Right atrium auricular region (tissue), 2 donors: ENCODE data around the gene HIC2. TPM values are rescaled to one million over a fixed set of nuclear protein-coding genes. Genes with fewer than 3 reads are reported as not detected.
A peak's percentile ranks its signal among the peaks of the same experiment; 100 is the strongest.

Experiments
- DNase-seq: peaks from one replicate; pipeline ENCODE4 v3.0.0-alpha.2; 2019; ENCODE audit warnings: low spot score
- H3K27ac ChIP-seq, 2 donors: fragments of 200-600 bp; sonication (generic); 1 replicate in 1 of 2; 2 replicates in 1 of 2; pipeline ENCODE4 v1.5.1; 2016 to 2019
- H3K27me3 ChIP-seq, 2 donors: fragments of 200-600 bp; sonication (generic); one replicate each; pipeline versions ENCODE4 v1.5.1 to v1.6.0; 2017 to 2019
- H3K36me3 ChIP-seq: fragments of 200-600 bp; sonication (generic); one replicate; pipeline ENCODE4 v1.5.1; 2016
- H3K4me1 ChIP-seq, 2 donors: fragments of 200-600 bp; sonication (generic); one replicate each; pipeline versions ENCODE4 v1.5.1 to v1.6.0; 2017 to 2019
- H3K4me3 ChIP-seq, 2 donors: fragments of 200-600 bp; sonication (generic); 1 replicate in 1 of 2; 2 replicates in 1 of 2; pipeline ENCODE4 v1.5.1; 2017 to 2019; ENCODE audit warnings: mild to moderate bottlenecking in 1 of 2, moderate library complexity in 1 of 2
- H3K9me3 ChIP-seq, 2 donors: fragments of 200-600 bp; sonication (generic); one replicate each; pipeline ENCODE4 v1.5.1; 2019
- CTCF ChIP-seq, 2 donors: fragments of 200-600 bp; sonication (generic); IDR thresholded peaks; one replicate each; pipeline ENCODE4 v1.5.1; 2019; ENCODE audit warnings: antibody characterized with exemption in 2 of 2
- total RNA-seq, 2 donors: library from RNA; depleted of rRNA; stranded (reverse); fragments of >200 nt; gene quantifications; one replicate each; pipeline ENCODE4 v1.1.0, GENCODE V29; 2016

HIC2 gene
- total RNA-seq, 2 donors from 2014 or later: 1.8 to 3.3 TPM

- H3K36me3 ChIP-seq: peaks cover 22% of the 10 kb centered on the region
- H3K27ac ChIP-seq: no peak overlapping the region
- no peaks in the 10 kb centered on the region for H3K27me3 ChIP-seq
- H3K4me1 ChIP-seq: peaks cover 0 to 6% of the 10 kb centered on the region in 2 donors
- peak; percentile 46 for DNase-seq
- H3K9me3 ChIP-seq: no peaks in the 10 kb centered on the region
- no peak for TF ChIP-seq CTCF (IDR thresholded peaks at IDR 0.05)
- no peak overlapping the region for H3K4me3 ChIP-seq
Observed at GRCh38 chr22:21443057-21443734, 26.0 kb downstream of the HIC2 start.

GRCh38 chr22:21443735-21444421 lies 26.7 kb downstream of the HIC2 start:
- H3K27me3 ChIP-seq: no peaks in the 10 kb centered on the region
- peak; percentile 42 for DNase-seq
- no peak overlapping the region for H3K27ac ChIP-seq
- TF ChIP-seq CTCF (IDR thresholded peaks at IDR 0.05): no peak
- peaks cover 22% of the 10 kb centered on the region for H3K36me3 ChIP-seq
- H3K9me3 ChIP-seq: no peaks in the 10 kb centered on the region
- H3K4me3 ChIP-seq: no peak overlapping the region
- peaks cover 0 to 6% of the 10 kb centered on the region in 2 donors for H3K4me1 ChIP-seq

- no peaks in the 10 kb centered on the region for H3K27me3 ChIP-seq
- TF ChIP-seq CTCF (IDR thresholded peaks at IDR 0.05): no peak
- no peak overlapping the region for H3K27ac ChIP-seq
- peak; percentile 43 for DNase-seq
- H3K36me3 ChIP-seq: peaks cover 22% of the 10 kb centered on the region
- no peaks in the 10 kb centered on the region for H3K9me3 ChIP-seq
- H3K4me3 ChIP-seq: no peak overlapping the region
- peaks cover 0 to 6% of the 10 kb centered on the region in 2 donors for H3K4me1 ChIP-seq
Observed at GRCh38 chr22:21444701-21445436, 27.7 kb downstream of the HIC2 start.

DNA sequence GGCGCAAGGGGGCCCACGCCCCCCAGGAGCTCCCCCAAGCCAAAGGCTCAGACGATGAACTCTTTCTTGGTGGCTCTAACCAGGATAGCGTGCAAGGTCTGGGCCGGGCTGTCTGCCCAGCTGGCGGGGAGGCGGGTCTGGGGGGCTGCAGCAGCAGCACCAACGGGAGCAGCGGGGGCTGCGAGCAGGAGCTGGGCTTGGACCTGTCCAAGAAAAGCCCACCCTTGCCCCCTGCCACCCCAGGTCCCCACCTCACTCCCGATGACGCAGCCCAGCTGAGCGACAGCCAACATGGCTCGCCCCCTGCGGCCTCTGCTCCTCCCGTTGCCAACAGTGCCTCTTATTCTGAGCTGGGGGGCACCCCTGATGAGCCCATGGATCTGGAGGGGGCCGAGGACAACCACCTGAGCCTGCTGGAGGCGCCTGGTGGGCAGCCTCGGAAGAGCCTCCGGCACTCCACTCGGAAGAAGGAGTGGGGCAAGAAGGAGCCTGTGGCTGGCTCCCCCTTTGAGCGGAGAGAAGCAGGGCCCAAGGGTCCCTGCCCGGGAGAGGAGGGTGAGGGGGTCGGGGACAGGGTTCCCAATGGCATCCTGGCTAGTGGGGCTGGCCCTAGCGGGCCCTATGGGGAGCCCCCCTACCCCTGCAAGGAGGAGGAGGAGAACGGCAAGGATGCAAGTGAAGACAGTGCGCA lies 28.4 kb downstream of the HIC2 start:
- Histone ChIP-seq H3K27me3 (no peaks in the 10 kb centered on the region), H3K4me3 (no peak overlapping the region), H3K4me1 (peaks cover 0 to 6% of the 10 kb centered on the region in 2 donors), H3K9me3 (no peaks in the 10 kb centered on the region), H3K36me3 (peaks cover 22% of the 10 kb centered on the region), H3K27ac (no peak overlapping the region)
- TF ChIP-seq CTCF (IDR thresholded peaks at IDR 0.05): no peak
- DNase-seq: peak; percentile 30

DNA sequence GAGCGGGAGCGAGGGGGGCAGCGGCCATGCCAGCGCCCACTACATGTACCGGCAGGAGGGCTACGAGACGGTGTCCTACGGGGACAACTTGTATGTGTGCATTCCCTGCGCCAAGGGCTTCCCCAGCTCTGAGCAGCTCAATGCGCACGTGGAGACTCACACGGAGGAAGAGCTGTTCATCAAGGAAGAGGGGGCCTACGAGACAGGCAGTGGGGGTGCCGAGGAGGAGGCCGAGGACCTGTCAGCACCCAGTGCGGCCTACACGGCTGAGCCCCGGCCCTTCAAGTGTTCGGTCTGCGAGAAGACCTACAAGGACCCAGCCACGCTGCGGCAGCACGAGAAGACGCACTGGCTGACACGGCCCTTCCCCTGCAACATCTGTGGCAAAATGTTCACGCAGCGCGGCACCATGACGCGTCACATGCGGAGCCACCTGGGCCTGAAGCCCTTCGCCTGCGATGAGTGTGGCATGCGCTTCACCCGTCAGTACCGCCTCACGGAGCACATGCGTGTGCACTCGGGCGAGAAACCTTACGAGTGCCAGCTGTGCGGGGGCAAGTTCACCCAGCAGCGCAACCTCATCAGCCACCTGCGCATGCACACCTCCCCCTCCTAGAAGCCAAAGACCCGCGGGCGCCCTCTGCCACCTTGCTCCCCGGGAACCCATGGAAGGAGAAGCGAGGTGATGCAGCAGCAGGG lies 29.1 kb downstream of the HIC2 start:
- H3K36me3 ChIP-seq: peaks cover 22% of the 10 kb centered on the region
- no peak overlapping the region for H3K4me3 ChIP-seq
- H3K27ac ChIP-seq: no peak overlapping the region
- peaks cover 0 to 6% of the 10 kb centered on the region in 2 donors for H3K4me1 ChIP-seq
- H3K27me3 ChIP-seq: no peaks in the 10 kb centered on the region
- peak; percentile 52 for DNase-seq
- no peak for TF ChIP-seq CTCF (IDR thresholded peaks at IDR 0.05)
- no peaks in the 10 kb centered on the region for H3K9me3 ChIP-seq
